Endothelial cell of umbilical vein (primary cell): ENCODE results near the gene KISS1R. TPM values are rescaled to one million over a fixed set of nuclear protein-coding genes. Genes with fewer than 3 reads are reported as not detected.

Experiments used
- BruUV-seq: library from RNA; stranded (reverse); fragments of 400-500 nt; replicated peaks from 2 replicates; lab custom pipeline; 2021; lab: Mats Ljungman, UMichigan
- CTCF ChIA-PET: fragments of 300-600, 350-600 bp; sonication (Branson Sonifier 250); formaldehyde crosslinking; loops from one replicate; lab custom pipeline; 2021; ENCODE audit warnings: antibody characterized with exemption, inconsistent platforms; lab: Charles Lee
- POLR2A ChIA-PET: fragments of 300-600, 350-600 bp; sonication (Branson Sonifier 250); formaldehyde crosslinking; loops from one replicate; lab custom pipeline; 2021; ENCODE audit warnings: antibody characterized with exemption, inconsistent platforms; lab: Charles Lee
- DNase-seq: peaks from one replicate; pipeline ENCODE4 v3.0.0-alpha.2; 2011; ENCODE audit warnings: low read depth, low spot score
- FAIRE-seq: peaks from 2 replicates; lab custom pipeline; 2011; peaks lifted over from hg19 to GRCh38; lab: Jason Lieb, UNC
- H2AFZ ChIP-seq: 2 replicates; pipeline ENCODE4 v1.6.0; 2012; ENCODE audit warnings: low read depth, low read length, control low read depth, inconsistent platforms
- H3K27ac ChIP-seq: 2 replicates; pipeline ENCODE4 v1.5.1; 2011; ENCODE audit warnings: low read depth, mild to moderate bottlenecking, control low read depth, low read length, moderate library complexity; ENCODE audit not compliant: insufficient read depth
- H3K27me3 ChIP-seq, 2 experiments: 2 replicates each; pipeline versions ENCODE4 v1.6.0 to v1.6.1; 2011; ENCODE audit warnings: low read length in 2 of 2, mixed read lengths in 1 of 2; ENCODE audit not compliant: control insufficient read depth in 2 of 2, insufficient read depth in 2 of 2
- H3K36me3 ChIP-seq, 2 experiments: 2 replicates in 1 of 2; 3 replicates in 1 of 2; pipeline ENCODE4 v1.5.1; 2011; ENCODE audit warnings: low read length in 2 of 2, mild to moderate bottlenecking in 1 of 2, moderate library complexity in 1 of 2; ENCODE audit not compliant: control insufficient read depth in 2 of 2, insufficient read depth in 2 of 2; ENCODE audit errors: extremely low read depth in 1 of 2
- H3K4me1 ChIP-seq: 3 replicates; pipeline ENCODE4 v1.5.1; 2011; ENCODE audit warnings: mild to moderate bottlenecking, low read length; ENCODE audit not compliant: control insufficient read depth, insufficient read depth; ENCODE audit errors: extremely low read depth
- H3K4me2 ChIP-seq: 2 replicates; pipeline ENCODE4 v1.6.1; 2011; ENCODE audit warnings: low read length, control low read depth, mixed read lengths; ENCODE audit not compliant: insufficient read depth
- H3K4me3 ChIP-seq, 3 experiments: fragments of 200-600 bp in 1 of 3; sonication (generic), shearing (Covaris generic) in 1 of 3; replicated peaks in 1 of 3; 2 replicates each; pipeline ENCODE4 v1.5.1; 2011 to 2016; ENCODE audit warnings: control low read depth in 3 of 3, low read length in 3 of 3, mild to moderate bottlenecking in 2 of 3, inconsistent platforms in 1 of 3, low read depth in 1 of 3, moderate library complexity in 1 of 3; ENCODE audit not compliant: insufficient read depth in 1 of 3
- H3K79me2 ChIP-seq: 2 replicates; pipeline ENCODE4 v1.6.0; 2012; ENCODE audit warnings: low read length, inconsistent platforms; ENCODE audit not compliant: control insufficient read depth, insufficient read depth
- H3K9ac ChIP-seq: replicated peaks from 2 replicates; pipeline ENCODE3; 2011; ENCODE audit warnings: low read length, control low read depth; ENCODE audit not compliant: insufficient read depth; ENCODE audit errors: extremely low read depth
- H3K9me1 ChIP-seq: replicated peaks from 3 replicates; pipeline ENCODE4 v1.6.0; 2011; ENCODE audit warnings: mild to moderate bottlenecking, low read length; ENCODE audit not compliant: control insufficient read depth, insufficient read depth; ENCODE audit errors: extremely low read depth
- H3K9me3 ChIP-seq: replicated peaks from 2 replicates; pipeline ENCODE4 v1.5.1; 2012; ENCODE audit warnings: low read length, inconsistent platforms; ENCODE audit not compliant: control insufficient read depth, insufficient read depth
- H4K20me1 ChIP-seq: replicated peaks from 2 replicates; pipeline ENCODE3; 2011; ENCODE audit warnings: mild to moderate bottlenecking, low read length; ENCODE audit not compliant: control insufficient read depth, insufficient read depth; ENCODE audit errors: extremely low read depth
- EZH2 ChIP-seq: IDR thresholded peaks from 2 replicates; pipeline ENCODE4 v1.6.1; 2012; ENCODE audit warnings: borderline replicate concordance, low read depth, mild to moderate bottlenecking, moderate library complexity, low read length, inconsistent platforms; ENCODE audit not compliant: severe bottlenecking
- FOS ChIP-seq: IDR thresholded peaks from 2 replicates; pipeline ENCODE4 v1.6.1; 2011; ENCODE audit warnings: mild to moderate bottlenecking, low read length, moderate library complexity, borderline replicate concordance; ENCODE audit not compliant: insufficient read depth
- GATA2 ChIP-seq: IDR thresholded peaks from 2 replicates; pipeline ENCODE4 v1.7.0; 2011; ENCODE audit warnings: low read depth, mild to moderate bottlenecking, moderate library complexity, mixed read lengths, low read length; ENCODE audit not compliant: insufficient read length, insufficient read depth
- JUN ChIP-seq: IDR thresholded peaks from 2 replicates; pipeline ENCODE4 v1.6.1; 2011; ENCODE audit warnings: borderline replicate concordance, low read depth; ENCODE audit not compliant: insufficient read length, insufficient read depth
- MYC ChIP-seq: IDR thresholded peaks from one replicate; pipeline ENCODE4 v1.6.1; 2011; ENCODE audit warnings: mild to moderate bottlenecking, low read depth, low read length
- POLR2A ChIP-seq: IDR thresholded peaks from 2 replicates; pipeline ENCODE4 v1.6.1; 2012; ENCODE audit warnings: low read depth, mild to moderate bottlenecking, control low read depth, low read length
- POLR2AphosphoS5 ChIP-seq: IDR thresholded peaks from 2 replicates; pipeline ENCODE4 v1.6.1; 2012; ENCODE audit warnings: low read depth, mild to moderate bottlenecking, control low read depth, low read length, moderate library complexity; ENCODE audit not compliant: insufficient read depth
- dilution Hi-C: fragments of 300-500 bp; cut with MboI; formaldehyde crosslinking; loops from one replicate; pipeline ENCODE4 v1.15.0; 2019; ENCODE audit warnings: low sequenced_read_pairs; ENCODE audit not compliant: extremely low pct_ligation_motif_present
- intact Hi-C: fragments of 100-400 bp; cut with micrococcal nuclease; formaldehyde crosslinking; loops from one replicate; pipeline ENCODE4 v1.10.0; 2022
- polyA plus RNA-seq, 4 experiments: library from polyadenylated mRNA; depleted of rRNA in 3 of 4; stranded (reverse) in 3 of 4; unstranded in 1 of 4; fragments of >200 nt; gene quantifications; 2 replicates each; pipeline versions ENCODE4 v1.2.1 to v1.2.3, GENCODE V29; 2011 to 2012; ENCODE audit warnings: missing spikeins in 1 of 4
- total RNA-seq: library from RNA; stranded (reverse); gene quantifications from 2 replicates; pipeline ENCODE4 v1.2.3, GENCODE V29; 2021
- TF ChIP-seq, protein P1 (sequence below): IDR thresholded peaks from 2 replicates; pipeline ENCODE4 v1.6.1; 2011; ENCODE audit not compliant: insufficient read depth, insufficient read length
- TF ChIP-seq, protein P2 (sequence below), 2 donors: IDR thresholded peaks; 1 replicate in 1 of 2; 2 replicates in 1 of 2; pipeline ENCODE4 v1.5.1; 2011; ENCODE audit warnings: low read length in 2 of 2, mild to moderate bottlenecking in 2 of 2, moderate library complexity in 2 of 2, control low read depth in 1 of 2, inconsistent platforms in 1 of 2, low read depth in 1 of 2; ENCODE audit not compliant: insufficient read depth in 1 of 2; ENCODE audit errors: extremely low read depth in 1 of 2

Gene KISS1R
- total and polyA plus RNA-seq, 2 donors (not counting 3 experiments of a cell fraction or from before 2014, with no cell fraction given): not detected

DNA sequence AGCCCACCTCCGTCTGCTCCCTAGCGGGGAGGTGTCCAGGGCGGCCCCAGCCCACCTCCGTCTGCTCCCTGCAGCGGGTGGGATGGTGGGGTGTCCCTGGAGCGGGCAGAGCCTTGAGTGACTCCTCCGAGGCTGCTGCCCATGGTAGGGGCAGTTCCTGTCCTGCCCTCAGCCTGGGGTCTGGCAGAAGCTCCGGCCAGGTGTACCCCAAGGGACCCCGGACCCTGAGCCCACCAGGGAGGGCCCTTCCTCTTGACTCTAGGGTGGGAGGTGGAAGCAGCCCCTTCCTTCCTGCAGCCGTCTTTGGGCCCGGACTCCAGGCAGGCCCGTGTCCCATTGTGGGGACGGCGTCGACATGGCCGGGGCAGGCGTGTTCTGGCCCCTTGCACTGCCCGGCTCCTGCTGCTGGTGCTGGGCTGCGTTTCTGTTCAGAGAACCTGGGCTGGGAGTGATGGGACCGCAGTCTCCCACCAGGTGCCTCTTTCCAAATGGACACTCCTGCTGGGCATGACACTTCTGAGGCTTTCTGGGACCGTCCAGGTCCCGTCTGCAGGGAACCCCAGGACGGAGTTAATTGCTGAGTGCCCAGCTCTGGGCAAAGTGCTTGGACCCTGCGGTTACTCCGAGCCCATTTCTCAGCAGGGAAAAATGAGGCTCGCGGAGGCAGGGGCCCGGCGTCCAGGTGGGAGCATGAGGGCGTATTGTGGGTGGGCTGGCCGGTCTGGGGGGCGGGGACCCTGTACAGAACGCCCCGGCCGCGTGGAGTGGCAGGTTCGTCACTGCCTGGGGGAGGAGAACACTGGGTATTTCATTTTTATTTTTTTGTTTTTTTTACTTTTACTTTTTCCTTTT, 28.5 kb downstream of the KISS1R start:
- H3K4me2 ChIP-seq: no peak overlapping the region
- H3K9me3 ChIP-seq: no peaks in the 10 kb centered on the region
- H3K79me2 ChIP-seq: no peaks in the 10 kb centered on the region
- no peaks in the 10 kb centered on the region for H4K20me1 ChIP-seq
- H2AFZ ChIP-seq: no peak overlapping the region
- no peak overlapping the region for H3K27ac ChIP-seq
- H3K27me3 ChIP-seq: no peaks in the 10 kb centered on the region
- ChIA-PET POLR2A (no interaction called here), CTCF (no interaction called here)
- dilution Hi-C loops (no loop called here), intact Hi-C loops (no loop called here)
- no peak for FAIRE-seq
- no peak overlapping the region for H3K4me3 ChIP-seq
- DNase-seq: no peak
- TF ChIP-seq, protein P1, sequence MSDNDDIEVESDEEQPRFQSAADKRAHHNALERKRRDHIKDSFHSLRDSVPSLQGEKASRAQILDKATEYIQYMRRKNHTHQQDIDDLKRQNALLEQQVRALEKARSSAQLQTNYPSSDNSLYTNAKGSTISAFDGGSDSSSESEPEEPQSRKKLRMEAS: no peak
- TF ChIP-seq, protein P2, sequence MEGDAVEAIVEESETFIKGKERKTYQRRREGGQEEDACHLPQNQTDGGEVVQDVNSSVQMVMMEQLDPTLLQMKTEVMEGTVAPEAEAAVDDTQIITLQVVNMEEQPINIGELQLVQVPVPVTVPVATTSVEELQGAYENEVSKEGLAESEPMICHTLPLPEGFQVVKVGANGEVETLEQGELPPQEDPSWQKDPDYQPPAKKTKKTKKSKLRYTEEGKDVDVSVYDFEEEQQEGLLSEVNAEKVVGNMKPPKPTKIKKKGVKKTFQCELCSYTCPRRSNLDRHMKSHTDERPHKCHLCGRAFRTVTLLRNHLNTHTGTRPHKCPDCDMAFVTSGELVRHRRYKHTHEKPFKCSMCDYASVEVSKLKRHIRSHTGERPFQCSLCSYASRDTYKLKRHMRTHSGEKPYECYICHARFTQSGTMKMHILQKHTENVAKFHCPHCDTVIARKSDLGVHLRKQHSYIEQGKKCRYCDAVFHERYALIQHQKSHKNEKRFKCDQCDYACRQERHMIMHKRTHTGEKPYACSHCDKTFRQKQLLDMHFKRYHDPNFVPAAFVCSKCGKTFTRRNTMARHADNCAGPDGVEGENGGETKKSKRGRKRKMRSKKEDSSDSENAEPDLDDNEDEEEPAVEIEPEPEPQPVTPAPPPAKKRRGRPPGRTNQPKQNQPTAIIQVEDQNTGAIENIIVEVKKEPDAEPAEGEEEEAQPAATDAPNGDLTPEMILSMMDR (IDR thresholded peaks at IDR 0.05; ENCODE audit: extremely low read depth in 1 of 2, insufficient read depth in 1 of 2, low read depth in 1 of 2, low read length in 2 of 2): no peak
- TF ChIP-seq FOS (no peak), MYC (no peak), POLR2AphosphoS5 (no peak), GATA2 (no peak), POLR2A (no peak), EZH2 (no peak), JUN (no peak)
- BruUV-seq: no TSS peak
- no peak overlapping the region for H3K9ac ChIP-seq
- peaks cover 14% of the 10 kb centered on the region for H3K4me1 ChIP-seq
- H3K36me3 ChIP-seq: no peaks in the 10 kb centered on the region
- no peaks in the 10 kb centered on the region for H3K9me1 ChIP-seq
